Activated CD8-positive, alpha-beta T cell treated with anti-CD3 and anti-CD28 coated beads for 36 hours (primary cell): ENCODE measurements around the gene SVIP. TPM values are rescaled to one million over a fixed set of nuclear protein-coding genes. Genes with fewer than 3 reads are reported as not detected.
A peak's percentile ranks its signal among the peaks of the same experiment; 100 is the strongest.

ENCODE experiments used
- ATAC-seq: fragments of 200-7000 bp; cut with Tn5 transposase; one replicate; pipeline ENCODE4 v1.10.0; 2021; ENCODE audit warnings: mild to moderate bottlenecking, moderate library complexity
- CTCF ChIA-PET: fragments of 350-600 bp; sonication (Branson Sonifier 250); formaldehyde crosslinking; loops from one replicate; lab custom pipeline; 2021; ENCODE audit warnings: antibody characterized with exemption; lab: Charles Lee
- POLR2A ChIA-PET: fragments of 350-600 bp; sonication (Branson Sonifier 250); formaldehyde crosslinking; loops from one replicate; lab custom pipeline; 2021; ENCODE audit warnings: antibody characterized with exemption; lab: Charles Lee
- DNase-seq: peaks from one replicate; pipeline ENCODE4 v3.0.0-alpha.2; 2020
- H3K27ac Mint-ChIP-seq: one replicate; pipeline ENCODE4 v1.8.0; 2021; ENCODE audit warnings: mild to moderate bottlenecking, mixed read lengths
- H3K27me3 Mint-ChIP-seq: one replicate; pipeline ENCODE4 v1.8.0; 2021; ENCODE audit warnings: mixed read lengths
- H3K36me3 Mint-ChIP-seq: one replicate; pipeline ENCODE4 v1.8.0; 2021; ENCODE audit warnings: low read depth, mixed read lengths
- H3K4me1 Mint-ChIP-seq: one replicate; pipeline ENCODE4 v1.8.0; 2021; ENCODE audit warnings: low read depth, mixed read lengths
- H3K4me3 Mint-ChIP-seq: one replicate; pipeline ENCODE4 v1.8.0; 2021; ENCODE audit warnings: mild to moderate bottlenecking, moderate library complexity, mixed read lengths
- H3K9me3 Mint-ChIP-seq: one replicate; pipeline ENCODE4 v1.8.0; 2021; ENCODE audit warnings: mixed read lengths
- CTCF ChIP-seq: fragments of 200-600 bp; IDR thresholded peaks from one replicate; pipeline ENCODE4 v1.8.0; 2022; ENCODE audit warnings: antibody characterized with exemption, mild to moderate bottlenecking
- intact Hi-C: fragments of 100-400 bp; cut with micrococcal nuclease; formaldehyde crosslinking; loops from one replicate; pipeline ENCODE4 v1.10.0; 2022
- total RNA-seq, 2 experiments: library from RNA; stranded (reverse); gene quantifications; one replicate each; pipeline ENCODE4 v1.2.3, GENCODE V29; 2021

The SVIP gene
- total RNA-seq, 2 experiments from 2014 or later = 62.9 to 65.9 TPM

GRCh38 chr11:22797047-22797446 lies 32.6 kb downstream of the SVIP start:
- no peaks in the 10 kb centered on the region for H3K4me1 Mint-ChIP-seq
- ATAC-seq (no peak), DNase-seq (no peak)
- peaks cover 6% of the 10 kb centered on the region for H3K27me3 Mint-ChIP-seq
- H3K4me3 Mint-ChIP-seq = no peak overlapping the region
- H3K9me3 Mint-ChIP-seq = no peaks in the 10 kb centered on the region
- H3K27ac Mint-ChIP-seq = no peak overlapping the region
- no peak for TF ChIP-seq CTCF
- ChIA-PET CTCF (interaction anchor here (4.6 kb wide), 1 partner anchor 9 kb away, joined by 22 read pairs; no protein-coding TSS in a partner anchor), POLR2A (no interaction called here)
- intact Hi-C loops = no loop called here
- H3K36me3 Mint-ChIP-seq = no peaks in the 10 kb centered on the region

GRCh38 chr11:22795914-22796313 lies 33.7 kb downstream of the SVIP start:
- intact Hi-C loops = no loop called here
- DNase-seq = no peak
- no peak for TF ChIP-seq CTCF
- CTCF ChIA-PET = interaction anchor here (4.6 kb wide), 1 partner anchor 8 kb away, joined by 22 read pairs; no protein-coding TSS in a partner anchor
- Mint-ChIP-seq H3K36me3 (no peaks in the 10 kb centered on the region), H3K27me3 (peaks cover 6% of the 10 kb centered on the region), H3K4me3 (no peak overlapping the region), H3K9me3 (no peaks in the 10 kb centered on the region), H3K4me1 (no peaks in the 10 kb centered on the region), H3K27ac (no peak overlapping the region)
- POLR2A ChIA-PET = no interaction called here
- ATAC-seq = no peak

GRCh38 chr11:22792497-22792896 lies 37.1 kb downstream of the SVIP start:
- intact Hi-C loops = no loop called here
- Mint-ChIP-seq H3K4me1 (no peaks in the 10 kb centered on the region), H3K36me3 (no peaks in the 10 kb centered on the region), H3K27me3 (peaks cover 1% of the 10 kb centered on the region), H3K4me3 (no peak overlapping the region), H3K9me3 (no peaks in the 10 kb centered on the region), H3K27ac (no peak overlapping the region)
- ATAC-seq (peak; percentile 73), DNase-seq (peak; percentile 15)
- POLR2A ChIA-PET = no interaction called here
- no peak for TF ChIP-seq CTCF
- CTCF ChIA-PET = interaction anchor here (1.3 kb wide), 1 partner anchor 457 kb away, joined by 3 read pairs; no protein-coding TSS in a partner anchor

- no peak overlapping the region for H3K27ac Mint-ChIP-seq
- H3K4me3 Mint-ChIP-seq = no peak overlapping the region
Observed at GRCh38 chr11:22787551-22788162, 41.9 kb downstream of the SVIP start.

More at GRCh38 chr11:22787551-22788162, 41.9 kb downstream of the SVIP start:
- H3K4me1 Mint-ChIP-seq = no peaks in the 10 kb centered on the region
- ATAC-seq (peak; percentile 60), DNase-seq (peak; percentile 41)
- intact Hi-C loops = loop anchor here (5.0 to 10.0 kb wide), 2 partner anchors 113 to 455 kb away; no protein-coding TSS in a partner anchor
- no peaks in the 10 kb centered on the region for H3K36me3 Mint-ChIP-seq
- H3K27me3 Mint-ChIP-seq = peaks cover 4% of the 10 kb centered on the region
- H3K9me3 Mint-ChIP-seq = no peaks in the 10 kb centered on the region
- TF ChIP-seq CTCF = peak; percentile 92
- POLR2A ChIA-PET = no interaction called here
- CTCF ChIA-PET = interaction anchor here (0.6 to 2.8 kb wide), 49 partner anchors 10 to 543 kb away, joined by 3 to 22 read pairs (median 4); partner anchors contain the start of genes FANCF, GAS2 and SVIP
